Type B pancreatic cell (in vitro differentiated cells): Measurements from ENCODE around the gene MYBL2. TPM values are rescaled to one million over a fixed set of nuclear protein-coding genes. Genes with fewer than 3 reads are reported as not detected.

ENCODE experiments used
- DNase-seq: peaks from one replicate; pipeline ENCODE4 v3.0.0; 2021; ENCODE audit warnings: mixed read lengths; ENCODE audit not compliant: unreplicated experiment; ENCODE audit errors: extremely low spot score
- H3K27ac Mint-ChIP-seq: 2 replicates; pipeline ENCODE4 v1.8.0; 2021; ENCODE audit warnings: mild to moderate bottlenecking, mixed read lengths
- H3K27me3 Mint-ChIP-seq: 2 replicates; pipeline ENCODE4 v1.8.0; 2021; ENCODE audit warnings: mixed read lengths
- H3K36me3 Mint-ChIP-seq: 2 replicates; pipeline ENCODE4 v1.8.0; 2021; ENCODE audit warnings: mixed read lengths
- H3K4me1 Mint-ChIP-seq: one replicate; pipeline ENCODE4 v1.8.0; 2021; ENCODE audit warnings: mixed read lengths; ENCODE audit not compliant: unreplicated experiment
- H3K4me3 Mint-ChIP-seq: 2 replicates; pipeline ENCODE4 v1.8.0; 2021; ENCODE audit warnings: mild to moderate bottlenecking, mixed read lengths
- H3K9me3 Mint-ChIP-seq: 2 replicates; pipeline ENCODE4 v1.8.0; 2021; ENCODE audit warnings: mixed read lengths
- total RNA-seq: library from RNA; stranded (reverse); gene quantifications from 2 replicates; pipeline ENCODE4 v1.2.1, GENCODE V29; 2021; ENCODE audit warnings: low replicate concordance
- TF ChIP-seq, protein P1 (sequence below): fragments of 200-600 bp; sonication (generic); conservative IDR thresholded peaks from 2 replicates; pipeline ENCODE4 v1.5.0; 2021; ENCODE audit warnings: antibody characterized with exemption, mild to moderate bottlenecking

Gene MYBL2
- total RNA-seq, 1 donor from 2014 or later: 51.0 TPM

DNA sequence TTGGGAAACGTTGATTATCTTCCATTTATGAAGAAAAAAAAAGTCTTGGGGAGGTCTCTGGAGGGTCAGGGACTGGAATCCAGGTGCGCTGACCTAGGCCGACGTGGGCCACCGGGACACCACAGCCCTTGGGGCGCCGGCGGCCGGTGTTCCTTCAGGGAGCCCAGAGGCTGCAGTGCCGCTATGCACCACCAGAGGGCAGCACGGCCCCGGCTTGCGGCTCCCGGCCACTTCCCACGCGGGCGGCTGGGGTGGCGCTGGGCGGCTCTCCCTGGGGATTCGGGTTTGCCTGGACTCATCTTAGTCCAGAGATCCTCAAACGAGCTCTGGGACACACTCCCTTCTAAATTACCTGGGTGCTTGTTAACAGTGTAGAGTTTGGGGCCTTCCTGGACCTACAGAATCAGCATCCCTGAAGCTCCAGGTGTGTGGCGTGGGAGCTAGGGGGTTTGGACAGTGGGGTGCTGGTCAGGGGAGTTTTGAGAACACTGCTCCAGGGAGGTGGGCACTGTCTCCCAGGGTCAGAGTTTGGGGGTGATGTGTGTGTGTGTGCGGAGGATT is 82.9 kb downstream of the MYBL2 start:
- H3K27me3 Mint-ChIP-seq: peaks cover 41% of the 10 kb centered on the region

DNA sequence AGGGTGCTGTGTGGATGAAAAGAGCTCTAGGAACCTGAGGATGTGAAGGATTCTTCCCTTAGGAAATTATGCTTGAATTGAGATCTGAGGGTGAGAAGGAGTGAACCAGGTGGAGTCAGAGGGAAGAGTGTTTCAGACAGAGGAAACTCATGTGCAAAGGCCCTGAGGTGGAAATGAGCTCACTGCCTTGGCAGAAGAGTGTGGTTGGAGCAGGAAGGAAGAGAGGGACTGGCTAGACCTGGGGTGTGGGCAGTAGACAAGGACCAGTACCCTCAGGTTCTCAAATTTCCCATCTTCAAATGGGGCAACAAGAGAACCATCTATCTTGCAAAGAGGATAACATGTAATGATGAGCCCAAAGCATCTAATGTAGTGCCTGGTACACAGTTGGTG is 83.9 kb downstream of the MYBL2 start:
- Mint-ChIP-seq H3K27me3 (peaks cover 41% of the 10 kb centered on the region), H3K4me1 (no peaks in the 10 kb centered on the region)
- no peak for DNase-seq

More for the DNA sequence above, 82.9 kb downstream of the MYBL2 start:
- no peaks in the 10 kb centered on the region for H3K36me3 Mint-ChIP-seq
- H3K4me1 Mint-ChIP-seq: no peaks in the 10 kb centered on the region
- H3K9me3 Mint-ChIP-seq: peaks cover 4% of the 10 kb centered on the region
- peak; percentile 89 for DNase-seq
- no peak overlapping the region for H3K27ac Mint-ChIP-seq
- TF ChIP-seq, protein P1, sequence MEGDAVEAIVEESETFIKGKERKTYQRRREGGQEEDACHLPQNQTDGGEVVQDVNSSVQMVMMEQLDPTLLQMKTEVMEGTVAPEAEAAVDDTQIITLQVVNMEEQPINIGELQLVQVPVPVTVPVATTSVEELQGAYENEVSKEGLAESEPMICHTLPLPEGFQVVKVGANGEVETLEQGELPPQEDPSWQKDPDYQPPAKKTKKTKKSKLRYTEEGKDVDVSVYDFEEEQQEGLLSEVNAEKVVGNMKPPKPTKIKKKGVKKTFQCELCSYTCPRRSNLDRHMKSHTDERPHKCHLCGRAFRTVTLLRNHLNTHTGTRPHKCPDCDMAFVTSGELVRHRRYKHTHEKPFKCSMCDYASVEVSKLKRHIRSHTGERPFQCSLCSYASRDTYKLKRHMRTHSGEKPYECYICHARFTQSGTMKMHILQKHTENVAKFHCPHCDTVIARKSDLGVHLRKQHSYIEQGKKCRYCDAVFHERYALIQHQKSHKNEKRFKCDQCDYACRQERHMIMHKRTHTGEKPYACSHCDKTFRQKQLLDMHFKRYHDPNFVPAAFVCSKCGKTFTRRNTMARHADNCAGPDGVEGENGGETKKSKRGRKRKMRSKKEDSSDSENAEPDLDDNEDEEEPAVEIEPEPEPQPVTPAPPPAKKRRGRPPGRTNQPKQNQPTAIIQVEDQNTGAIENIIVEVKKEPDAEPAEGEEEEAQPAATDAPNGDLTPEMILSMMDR: peak; percentile 100
- no peak overlapping the region for H3K4me3 Mint-ChIP-seq

DNA sequence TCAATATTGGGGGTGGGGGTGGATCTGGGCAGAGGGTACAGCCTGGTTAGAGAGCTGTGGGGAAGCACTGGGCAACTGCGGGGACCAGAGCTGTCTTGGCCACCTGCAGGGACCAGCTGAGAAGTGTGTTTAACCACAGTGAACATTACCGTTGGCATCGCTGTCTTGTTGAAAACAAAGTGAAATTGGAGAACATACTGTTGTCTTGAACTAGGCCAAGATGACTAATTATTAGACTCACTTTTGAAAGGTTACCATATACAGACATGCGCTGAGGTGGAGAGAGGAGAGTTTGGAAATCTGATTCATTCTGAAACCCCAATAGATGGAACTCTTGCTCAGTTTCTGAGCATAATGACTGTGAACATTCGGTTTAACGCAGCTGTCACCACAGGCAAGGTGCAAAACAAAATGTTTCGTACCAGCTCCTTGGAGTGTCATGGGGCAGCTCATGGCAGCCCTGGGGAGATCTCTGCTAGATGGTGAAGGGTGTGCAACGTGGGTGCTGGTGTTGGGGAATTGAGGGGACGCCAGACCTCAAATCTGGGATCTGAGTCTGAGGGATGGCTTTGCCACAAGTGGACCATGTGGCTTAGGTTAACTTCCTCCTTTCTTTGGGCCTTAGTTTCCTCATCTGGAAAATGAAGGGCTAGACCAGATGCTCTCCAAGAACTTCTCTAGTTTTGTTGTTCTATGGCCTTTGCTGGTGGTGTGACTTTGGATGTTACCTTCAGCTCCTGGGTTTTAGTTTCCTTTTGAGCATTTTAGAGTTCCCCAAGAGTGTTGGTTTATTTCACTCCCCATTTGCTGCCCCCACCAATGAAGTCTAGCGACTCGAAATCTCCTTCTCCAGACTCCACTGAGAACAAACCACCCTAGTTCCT is 84.5 kb downstream of the MYBL2 start:
- H3K27ac Mint-ChIP-seq: no peak overlapping the region
- peaks cover 42% of the 10 kb centered on the region for H3K27me3 Mint-ChIP-seq
- no peaks in the 10 kb centered on the region for H3K36me3 Mint-ChIP-seq
- H3K4me3 Mint-ChIP-seq: no peak overlapping the region
- no peak for DNase-seq
- H3K9me3 Mint-ChIP-seq: peaks cover 4% of the 10 kb centered on the region
- no peaks in the 10 kb centered on the region for H3K4me1 Mint-ChIP-seq
- TF ChIP-seq, protein P1: no peak

More for the DNA sequence above, 83.9 kb downstream of the MYBL2 start:
- no peak overlapping the region for H3K4me3 Mint-ChIP-seq
- peaks cover 4% of the 10 kb centered on the region for H3K9me3 Mint-ChIP-seq
- TF ChIP-seq, protein P1: no peak
- H3K27ac Mint-ChIP-seq: no peak overlapping the region
- no peaks in the 10 kb centered on the region for H3K36me3 Mint-ChIP-seq

DNA sequence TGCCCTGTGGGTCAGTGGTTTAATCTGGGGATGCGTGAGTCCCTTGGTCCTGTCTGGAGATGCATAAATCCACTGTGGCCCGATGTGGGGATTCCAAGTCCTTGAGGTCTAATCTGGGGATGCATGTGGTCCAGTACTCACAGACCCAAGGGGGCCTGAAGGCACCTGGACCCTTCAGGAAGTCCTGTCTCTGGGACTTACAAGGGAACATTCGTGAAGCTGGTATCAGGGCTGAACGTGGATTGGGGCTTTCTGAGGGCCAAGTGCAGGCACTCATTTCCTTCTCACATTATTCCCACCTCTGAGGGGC is 85.1 kb downstream of the MYBL2 start:
- peaks cover 39% of the 10 kb centered on the region for H3K27me3 Mint-ChIP-seq
- no peak for DNase-seq
- H3K36me3 Mint-ChIP-seq: no peaks in the 10 kb centered on the region
- H3K27ac Mint-ChIP-seq: no peak overlapping the region
- peaks cover 4% of the 10 kb centered on the region for H3K9me3 Mint-ChIP-seq
- no peak overlapping the region for H3K4me3 Mint-ChIP-seq
- TF ChIP-seq, protein P1: no peak
- no peaks in the 10 kb centered on the region for H3K4me1 Mint-ChIP-seq

DNA sequence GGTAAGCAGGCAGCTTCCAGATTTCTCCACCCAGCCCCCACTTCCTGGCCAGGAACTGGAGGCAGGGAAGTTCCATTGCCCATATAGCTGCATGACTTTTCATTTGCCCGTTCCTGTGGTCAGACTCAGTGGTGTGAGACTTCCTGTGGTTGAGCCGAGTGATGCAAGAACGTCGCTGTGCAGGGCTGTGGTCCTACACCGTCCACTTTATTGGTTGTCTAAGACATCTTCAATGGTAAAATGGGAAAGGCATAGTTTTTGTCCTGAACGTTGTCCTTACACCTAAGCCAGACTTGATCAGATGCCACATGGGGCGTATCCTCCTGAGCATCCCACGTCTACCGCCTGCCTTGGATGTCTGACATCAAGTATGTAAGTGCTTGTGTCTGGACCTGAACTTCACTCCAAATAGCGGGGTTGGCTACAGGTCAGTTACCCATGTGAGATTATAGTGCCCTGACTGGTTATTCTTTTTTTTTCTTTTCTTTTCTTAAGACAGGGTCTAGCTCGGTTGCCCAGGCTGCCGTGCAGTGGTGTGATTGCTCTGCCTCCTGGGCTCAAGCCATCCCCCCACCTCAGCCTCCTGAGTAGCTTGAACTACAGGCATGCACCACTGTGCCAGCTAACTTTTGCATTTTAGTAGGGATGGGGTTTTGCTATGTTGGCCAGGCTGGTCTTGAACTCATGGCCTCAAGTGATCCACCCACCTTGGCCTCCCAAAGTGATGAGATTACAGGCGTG is 85.8 kb downstream of the MYBL2 start:
- Mint-ChIP-seq H3K27me3 (peaks cover 36% of the 10 kb centered on the region), H3K9me3 (peaks cover 4% of the 10 kb centered on the region), H3K36me3 (no peaks in the 10 kb centered on the region), H3K27ac (no peak overlapping the region), H3K4me3 (no peak overlapping the region), H3K4me1 (no peaks in the 10 kb centered on the region)
- DNase-seq: no peak
- TF ChIP-seq, protein P1: no peak
